Transverse colon (tissue), 3 donors: ENCODE measurements around the gene ERGIC1.

Source experiments
- POLR2A ChIP-seq: fragments of 450-650 bp; IDR thresholded peaks from one replicate; pipeline ENCODE4 v1.6.1; 2016; ENCODE audit warnings: antibody characterized with exemption, mild to moderate bottlenecking, moderate library complexity
- TF ChIP-seq, protein P1 (sequence below), 5 experiments: fragments of 200-600 bp in 3 of 5; fragments of 450-650 bp in 2 of 5; sonication (generic) in 3 of 5; IDR thresholded peaks; 1 replicate in 2 of 5; 2 replicates in 3 of 5; pipeline ENCODE4 v1.5.1; 2016 to 2017; ENCODE audit warnings: antibody characterized with exemption in 5 of 5, inconsistent platforms in 3 of 5, mild to moderate bottlenecking in 2 of 5, moderate library complexity in 1 of 5

DNA sequence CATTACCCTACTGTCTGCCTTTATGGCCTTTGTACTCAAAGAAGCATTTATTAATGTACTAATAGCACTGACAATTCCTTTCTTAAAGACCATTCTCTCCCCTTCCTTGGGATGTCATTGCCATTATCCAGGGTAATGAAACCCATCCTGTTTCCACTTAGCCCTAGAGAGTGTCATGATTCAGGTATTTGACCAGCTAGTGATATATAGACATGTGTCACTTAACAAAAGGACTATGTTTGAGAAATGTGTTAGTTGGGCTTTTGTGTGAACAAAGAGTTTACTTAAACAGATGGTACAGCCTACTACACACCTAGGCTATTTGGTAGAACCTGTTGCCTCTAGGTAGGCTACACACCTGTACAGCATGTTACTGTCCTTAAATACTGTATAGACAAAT is 151.5 kb downstream of the ERGIC1 start:
- TF ChIP-seq, protein P1, sequence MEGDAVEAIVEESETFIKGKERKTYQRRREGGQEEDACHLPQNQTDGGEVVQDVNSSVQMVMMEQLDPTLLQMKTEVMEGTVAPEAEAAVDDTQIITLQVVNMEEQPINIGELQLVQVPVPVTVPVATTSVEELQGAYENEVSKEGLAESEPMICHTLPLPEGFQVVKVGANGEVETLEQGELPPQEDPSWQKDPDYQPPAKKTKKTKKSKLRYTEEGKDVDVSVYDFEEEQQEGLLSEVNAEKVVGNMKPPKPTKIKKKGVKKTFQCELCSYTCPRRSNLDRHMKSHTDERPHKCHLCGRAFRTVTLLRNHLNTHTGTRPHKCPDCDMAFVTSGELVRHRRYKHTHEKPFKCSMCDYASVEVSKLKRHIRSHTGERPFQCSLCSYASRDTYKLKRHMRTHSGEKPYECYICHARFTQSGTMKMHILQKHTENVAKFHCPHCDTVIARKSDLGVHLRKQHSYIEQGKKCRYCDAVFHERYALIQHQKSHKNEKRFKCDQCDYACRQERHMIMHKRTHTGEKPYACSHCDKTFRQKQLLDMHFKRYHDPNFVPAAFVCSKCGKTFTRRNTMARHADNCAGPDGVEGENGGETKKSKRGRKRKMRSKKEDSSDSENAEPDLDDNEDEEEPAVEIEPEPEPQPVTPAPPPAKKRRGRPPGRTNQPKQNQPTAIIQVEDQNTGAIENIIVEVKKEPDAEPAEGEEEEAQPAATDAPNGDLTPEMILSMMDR (IDR thresholded peaks at IDR 0.05), result no peak
- no peak for TF ChIP-seq POLR2A
